ENCODE results near the gene PANX1.
A peak's percentile ranks its signal among the peaks of the same experiment; 100 is the strongest.

- TF ChIP-seq POLR2AphosphoS5 (IDR thresholded peaks at IDR 0.05; ENCODE audit: low read depth, low read length) (no peak), TCF12 (IDR thresholded peaks at IDR 0.05) (peak; percentile 44; the same call in 1 of the 2 replicates), GATA2 (CRISPR knock-in tag; IDR thresholded peaks at IDR 0.05) (no peak)
- TF ChIP-seq, protein P1, sequence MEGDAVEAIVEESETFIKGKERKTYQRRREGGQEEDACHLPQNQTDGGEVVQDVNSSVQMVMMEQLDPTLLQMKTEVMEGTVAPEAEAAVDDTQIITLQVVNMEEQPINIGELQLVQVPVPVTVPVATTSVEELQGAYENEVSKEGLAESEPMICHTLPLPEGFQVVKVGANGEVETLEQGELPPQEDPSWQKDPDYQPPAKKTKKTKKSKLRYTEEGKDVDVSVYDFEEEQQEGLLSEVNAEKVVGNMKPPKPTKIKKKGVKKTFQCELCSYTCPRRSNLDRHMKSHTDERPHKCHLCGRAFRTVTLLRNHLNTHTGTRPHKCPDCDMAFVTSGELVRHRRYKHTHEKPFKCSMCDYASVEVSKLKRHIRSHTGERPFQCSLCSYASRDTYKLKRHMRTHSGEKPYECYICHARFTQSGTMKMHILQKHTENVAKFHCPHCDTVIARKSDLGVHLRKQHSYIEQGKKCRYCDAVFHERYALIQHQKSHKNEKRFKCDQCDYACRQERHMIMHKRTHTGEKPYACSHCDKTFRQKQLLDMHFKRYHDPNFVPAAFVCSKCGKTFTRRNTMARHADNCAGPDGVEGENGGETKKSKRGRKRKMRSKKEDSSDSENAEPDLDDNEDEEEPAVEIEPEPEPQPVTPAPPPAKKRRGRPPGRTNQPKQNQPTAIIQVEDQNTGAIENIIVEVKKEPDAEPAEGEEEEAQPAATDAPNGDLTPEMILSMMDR (IDR thresholded peaks at IDR 0.05), result no peak
Observed at GRCh38 chr11:94185416-94186084, 56.9 kb downstream of the PANX1 start.
